Measurements from ENCODE around the gene ATP9A. TPM values are rescaled to one million over a fixed set of nuclear protein-coding genes. Genes with fewer than 3 reads are reported as not detected.

Gene ATP9A
- total and polyA plus RNA-seq, 10 of the 15 experiments (the other 5 are each of a cell fraction or from before 2014, with no cell fraction given): 0.03 to 0.81 (median 0.14) TPM

GRCh38 chr20:51712501-51713212 lies 55.5 kb downstream of the ATP9A start:
- RAD21 ChIA-PET (ENCODE audit: unreplicated experiment): no interaction called here
- no peak overlapping the region for H3K27ac ChIP-seq (ENCODE audit: control insufficient read depth, insufficient read depth)
- ATAC-seq (no peak), FAIRE-seq (no peak), DNase-seq (ENCODE audit: low read depth, low spot score) (no peak)
- H3K36me3 ChIP-seq (ENCODE audit: control insufficient read depth in 2 of 2, insufficient read depth in 2 of 2, low read length in 1 of 2): no peaks in the 10 kb centered on the region
- intact Hi-C loops (cut with micrococcal nuclease; ENCODE audit: unreplicated experiment) (no loop called here), in situ Hi-C loops (cut with MboI) (no loop called here)
- CTCF ChIA-PET: no interaction called here
- H3K9me3 ChIP-seq (replicated peaks; ENCODE audit: control insufficient read depth, insufficient read depth, low read length): no peaks in the 10 kb centered on the region
- H3K79me2 ChIP-seq (ENCODE audit: control insufficient read depth, insufficient read depth, low read length): no peaks in the 10 kb centered on the region
- no peak overlapping the region for H3K4me2 ChIP-seq (ENCODE audit: control insufficient read depth, insufficient read depth)
- no peak overlapping the region for H3K4me3 ChIP-seq
- no peak for TF ChIP-seq CREM (IDR thresholded peaks at IDR 0.05; ENCODE audit: low read depth)
- no peak for TF ChIP-seq RFX5 (IDR thresholded peaks at IDR 0.05; ENCODE audit: low read depth, low read length)
- 0 out of 6 replicates have a peak, but pooled peaks of 2 of the 3 experiments have one; percentile 2 for TF ChIP-seq CTCF (IDR thresholded peaks at IDR 0.05 in 2 of 3, conservative IDR thresholded peaks at IDR 0.05 in 1 of 3; ENCODE audit: control insufficient read depth in 2 of 3, extremely low read depth in 1 of 3, insufficient read depth in 1 of 3, low read depth in 3 of 3, low read length in 3 of 3)
- TF ChIP-seq PBX3 (IDR thresholded peaks at IDR 0.05; ENCODE audit: insufficient replicate concordance, low read depth, low read length): no peak
- no peak for TF ChIP-seq POLR2AphosphoS2 (IDR thresholded peaks at IDR 0.05; ENCODE audit: low read depth, low read length)
- SMC1A ChIA-PET (ENCODE audit: uncharacterized antibody, unreplicated experiment): no interaction called here
- no peak overlapping the region for H2AFZ ChIP-seq (ENCODE audit: control insufficient read depth, low read depth, low read length)
- no peaks in the 10 kb centered on the region for H4K20me1 ChIP-seq (ENCODE audit: control insufficient read depth, insufficient read depth)
- H3K4me1 ChIP-seq (ENCODE audit: control insufficient read depth, insufficient read depth, low read length): no peaks in the 10 kb centered on the region
- POLR2A ChIA-PET: no interaction called here
- no peak overlapping the region for H3K9ac ChIP-seq (ENCODE audit: control insufficient read depth, insufficient read depth, low read length)
- no TSS peak for BruUV-seq (replicated peaks)
- H3K27me3 ChIP-seq (replicated peaks in 1 of 2; ENCODE audit: control insufficient read depth in 2 of 2, insufficient read depth in 2 of 2, low read length in 1 of 2): no peaks in the 10 kb centered on the region
- WGBS (ENCODE audit: insufficient coverage, insufficient replicate concordance, low lambda C conversion rate, missing lambda C conversion rate): 54% methylated on average over 24 of the region's 24 CpGs

All from GM12878 (cell line).